ENCODE results near the gene TAS2R41.

TAS2R41 gene

GRCh38 chr7:143477501-143478150, at the start of gene TAS2R41:
TAS2R41 (plus strand) TSS chr7:143477873; CDS start chr7:143477873, 0 bp downstream.
- DNase-seq = no peak

- no peak for DNase-seq
These were observed 47.6 kb upstream of the TAS2R41 start for GRCh38 chr7:143429770-143430698.

- no peak for DNase-seq
These were observed 46.6 kb upstream of the TAS2R41 start for GRCh38 chr7:143431109-143431508.

DNA sequence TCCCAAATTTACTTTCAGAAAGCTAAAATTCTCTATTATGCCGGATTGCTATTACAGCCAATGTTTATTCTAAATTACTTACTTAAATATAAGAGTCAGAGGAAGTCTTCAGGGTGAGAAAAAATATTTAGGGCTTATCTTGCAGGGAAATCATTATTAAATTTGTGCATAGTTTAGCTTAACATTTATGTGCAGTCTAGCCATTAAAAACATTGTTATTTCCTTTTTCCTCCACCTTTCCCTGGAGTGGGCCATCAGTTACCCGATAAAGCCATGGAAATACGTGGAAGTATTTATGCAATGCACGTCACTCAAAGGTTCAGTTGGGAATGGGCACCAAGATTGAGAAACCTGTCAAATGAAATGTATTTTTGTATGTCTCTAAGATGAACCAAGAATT, 43.9 kb upstream of the TAS2R41 start:
- DNase-seq = no peak

DNA sequence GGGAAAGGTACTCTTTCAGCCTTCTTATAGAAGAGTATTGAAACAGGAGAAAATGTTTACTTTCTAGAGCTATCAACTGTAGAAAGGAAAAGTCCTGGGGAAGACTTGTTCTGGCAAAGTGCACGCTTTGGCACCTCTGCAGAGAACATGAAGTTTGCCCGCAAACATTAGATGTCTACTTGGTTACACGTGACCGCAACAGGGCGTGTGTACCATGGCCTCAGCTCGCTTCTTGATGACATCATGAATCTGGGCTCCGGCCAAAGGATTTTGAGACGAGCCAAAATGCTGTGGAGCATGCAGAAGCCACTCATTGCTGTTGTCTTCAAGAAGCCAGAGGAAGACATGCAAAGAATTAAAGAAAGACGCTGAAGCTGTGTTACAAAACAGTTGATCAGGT, 43.0 kb upstream of the TAS2R41 start:
- DNase-seq = no peak

GRCh38 chr7:143435266-143435665, 42.4 kb upstream of the TAS2R41 start:
- DNase-seq = no peak

- DNase-seq = no peak
These were observed 41.2 kb upstream of the TAS2R41 start for GRCh38 chr7:143436325-143436946.

- no peak for DNase-seq
These were observed 40.1 kb upstream of the TAS2R41 start for GRCh38 chr7:143437578-143437977.

GRCh38 chr7:143439866-143440265, 37.8 kb upstream of the TAS2R41 start:
- no peak for DNase-seq

DNA sequence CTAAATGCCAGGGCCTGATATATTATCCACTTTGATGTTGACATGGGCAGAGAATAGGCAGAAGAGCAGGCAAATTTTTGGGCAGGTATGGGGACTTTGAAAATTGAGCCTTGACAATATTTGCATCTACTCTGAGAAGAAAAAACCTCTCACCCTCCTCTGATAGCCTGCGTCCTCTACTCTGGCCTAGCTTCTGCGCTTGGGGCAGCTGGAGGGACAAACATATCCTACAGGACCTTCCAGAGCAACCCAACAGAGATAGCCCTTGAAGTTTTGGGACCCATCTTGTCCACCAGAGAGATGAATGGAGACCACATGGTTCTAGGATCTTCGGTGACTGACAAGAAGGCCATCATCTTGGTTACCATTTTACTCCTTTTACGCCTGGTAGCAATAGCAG, 34.5 kb upstream of the TAS2R41 start, which contains the start of gene TAS2R60:
TAS2R60 (plus strand) TSS at position 301 of the 400 bp plus-strand sequence; CDS start at position 301, 0 bp downstream.
- no peak for DNase-seq

- no peak for DNase-seq
These were observed 33.5 kb upstream of the TAS2R41 start for GRCh38 chr7:143444063-143444782.

DNA sequence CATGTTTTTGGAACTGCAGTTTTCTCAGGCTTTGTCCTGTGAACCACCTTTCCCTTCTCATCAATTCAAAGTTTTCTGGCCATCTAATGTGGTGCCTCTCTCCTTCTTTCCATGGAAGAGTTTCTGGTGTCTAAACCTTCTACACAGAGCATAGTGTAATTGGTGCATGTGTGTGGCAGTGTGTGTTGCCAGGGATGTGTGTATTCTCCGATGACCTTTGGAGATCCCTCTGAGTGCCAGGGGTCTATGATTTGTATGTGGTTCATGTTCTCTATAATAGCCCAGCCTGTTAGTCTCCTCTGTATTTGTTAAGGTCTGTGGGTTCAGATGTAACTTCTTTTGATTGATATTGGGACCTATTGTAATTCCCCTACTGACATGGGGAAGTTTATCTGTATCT, 32.9 kb upstream of the TAS2R41 start:
- no peak for DNase-seq

DNA sequence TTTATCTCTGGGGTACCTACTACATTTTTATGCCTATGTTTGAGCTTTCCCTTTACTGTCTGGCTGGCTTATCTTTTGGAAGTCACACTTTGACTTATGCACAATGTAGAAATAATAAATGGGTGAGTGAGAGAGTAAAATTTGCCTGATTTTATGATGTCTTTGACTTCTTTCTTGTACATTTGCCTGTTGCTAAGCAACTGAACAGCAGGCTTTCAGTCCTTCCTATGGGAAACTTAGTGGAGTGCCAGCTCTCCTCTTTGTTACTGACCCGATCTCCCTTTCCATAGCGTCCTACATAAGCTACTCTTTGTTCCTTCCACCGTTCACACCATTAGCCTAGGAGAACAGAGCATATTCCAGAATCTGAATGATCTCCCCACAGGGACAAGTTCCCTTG, 30.2 kb upstream of the TAS2R41 start:
- peak in 1 of 56 donors; percentile 6 for DNase-seq

DNA sequence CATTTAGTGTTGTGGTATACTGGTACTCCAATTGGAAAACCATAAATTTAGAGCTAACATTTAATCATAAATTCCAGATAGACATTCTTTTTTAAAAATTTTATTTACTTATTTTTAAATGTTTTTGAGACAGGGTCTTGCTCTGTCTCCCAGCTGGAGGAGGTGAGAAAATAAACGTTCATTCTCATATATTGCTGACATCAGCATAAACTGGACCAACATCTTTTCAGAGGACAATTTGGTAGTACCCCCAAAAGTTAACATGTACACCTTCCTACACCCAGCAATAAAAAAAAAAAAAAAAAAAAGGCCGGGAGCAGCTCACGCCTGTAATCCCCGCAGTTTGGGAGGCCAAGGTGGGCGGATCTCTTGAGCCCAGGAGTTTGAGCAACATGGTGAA, 29.2 kb upstream of the TAS2R41 start:
- no peak for DNase-seq

DNA sequence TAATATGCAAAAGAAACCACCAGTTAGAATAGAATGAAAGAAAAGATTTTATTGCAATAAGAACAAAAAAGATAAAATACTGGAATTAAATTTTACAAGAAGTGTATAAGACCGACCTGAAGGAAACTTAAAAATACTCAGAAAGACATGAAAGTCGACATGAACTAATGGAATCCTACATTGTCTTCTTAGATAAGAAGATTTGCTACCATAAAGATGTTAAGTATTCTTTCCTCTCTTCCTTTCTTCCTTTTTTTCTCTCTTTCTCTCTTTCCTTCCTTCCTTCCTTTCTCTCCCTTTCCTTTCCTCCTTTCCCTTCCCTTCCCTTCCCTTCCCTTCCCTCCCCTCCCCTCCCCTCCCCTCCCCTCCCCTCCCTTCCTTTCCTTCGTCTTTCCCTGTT, 27.9 kb upstream of the TAS2R41 start:
- DNase-seq = no peak

DNA sequence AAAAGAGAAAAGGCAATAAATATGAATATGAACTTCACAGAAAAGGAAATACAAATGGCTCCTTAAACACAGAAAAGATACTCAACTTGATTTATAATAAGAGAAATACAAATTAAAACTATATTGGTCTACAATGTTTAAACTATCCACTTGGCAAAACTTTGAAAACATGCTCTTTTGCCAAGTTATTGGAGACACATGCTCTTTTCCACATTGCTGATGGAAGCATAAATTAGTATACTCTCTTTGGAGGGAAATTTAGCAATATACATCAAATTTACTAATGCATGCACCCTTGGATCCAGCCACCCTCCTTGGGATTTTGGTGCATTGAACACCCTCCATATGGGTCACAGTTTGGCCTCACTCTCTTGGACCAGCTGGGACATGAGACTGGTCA, 26.6 kb upstream of the TAS2R41 start:
- DNase-seq = no peak

GRCh38 chr7:143451746-143452145, 25.9 kb upstream of the TAS2R41 start:
- no peak for DNase-seq

DNA sequence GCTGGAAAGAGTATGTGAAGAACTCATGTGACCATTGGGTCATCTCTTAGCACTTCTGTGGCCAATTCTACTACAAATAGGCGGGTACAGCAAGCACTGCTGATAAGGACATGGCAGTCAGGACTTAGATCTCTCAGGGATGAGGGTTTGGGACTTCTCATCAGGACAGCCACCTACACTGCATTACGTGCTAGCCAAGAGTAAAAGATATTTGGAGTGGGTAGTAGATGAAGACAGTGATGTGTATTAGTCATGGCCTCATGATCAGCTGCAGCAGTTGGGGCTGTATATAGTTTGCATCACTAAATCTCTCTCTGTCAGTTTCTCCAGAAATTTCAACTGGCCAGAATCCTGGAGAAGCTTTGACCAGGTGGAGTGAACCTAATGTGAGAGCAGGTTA, 25.2 kb upstream of the TAS2R41 start:
- DNase-seq = no peak

- DNase-seq = no peak
These were observed 23.5 kb upstream of the TAS2R41 start for GRCh38 chr7:143454091-143454680.

GRCh38 chr7:143455491-143455890, 22.2 kb upstream of the TAS2R41 start:
- DNase-seq = no peak

GRCh38 chr7:143455942-143456341, 21.7 kb upstream of the TAS2R41 start:
- DNase-seq = no peak

Data from amygdala (tissue), 56 donors.